GM12891 (cell line): ENCODE measurements around the gene B3GNT9.

Source experiments
- POLR2A ChIP-seq: IDR thresholded peaks from 2 replicates; pipeline ENCODE4 v1.6.1; 2011; ENCODE audit warnings: low read depth, low read length, control low read depth
- POLR2AphosphoS5 ChIP-seq: IDR thresholded peaks from 2 replicates; pipeline ENCODE4 v1.6.1; 2011; ENCODE audit warnings: low read depth, low read length, control low read depth

DNA sequence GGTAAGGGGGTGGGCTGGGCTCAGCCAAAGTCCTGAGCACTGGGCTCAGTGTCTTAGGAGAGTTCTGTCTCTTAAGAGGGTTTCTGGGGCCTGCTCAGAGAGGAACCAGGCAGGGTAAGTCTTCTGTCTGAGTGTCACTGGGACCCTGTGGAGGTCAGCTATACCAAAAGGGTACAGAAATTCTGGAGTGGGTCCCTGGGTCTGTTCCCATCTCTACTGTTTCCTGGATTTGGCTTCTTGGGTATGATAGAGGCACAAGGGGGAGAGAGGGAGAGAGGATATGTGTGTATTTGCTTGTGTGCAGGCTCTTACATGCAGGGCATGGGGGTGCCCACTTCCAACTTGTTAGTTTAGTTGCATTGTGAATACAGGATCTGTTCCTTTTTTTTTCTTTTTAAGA is 42.7 kb upstream of the B3GNT9 start:
- TF ChIP-seq POLR2A = no peak
- TF ChIP-seq POLR2AphosphoS5 = no peak
